T-helper 1 cell (primary cell): ENCODE data around the gene ADH1C.
"Not testable (repeated sequence)": the region's sequence is repeated elsewhere in the genome, so short reads cannot be mapped to it uniquely, and the experiment has no call there.

Experiments
- DNase-seq, 5 donors: peaks; one replicate each; pipeline ENCODE4 v3.0.0-alpha.2; 2012 to 2020

The ADH1C gene

GRCh38 chr4:99357948-99358347 is 5.4 kb upstream of the ADH1C start:
- no peak for DNase-seq

DNA sequence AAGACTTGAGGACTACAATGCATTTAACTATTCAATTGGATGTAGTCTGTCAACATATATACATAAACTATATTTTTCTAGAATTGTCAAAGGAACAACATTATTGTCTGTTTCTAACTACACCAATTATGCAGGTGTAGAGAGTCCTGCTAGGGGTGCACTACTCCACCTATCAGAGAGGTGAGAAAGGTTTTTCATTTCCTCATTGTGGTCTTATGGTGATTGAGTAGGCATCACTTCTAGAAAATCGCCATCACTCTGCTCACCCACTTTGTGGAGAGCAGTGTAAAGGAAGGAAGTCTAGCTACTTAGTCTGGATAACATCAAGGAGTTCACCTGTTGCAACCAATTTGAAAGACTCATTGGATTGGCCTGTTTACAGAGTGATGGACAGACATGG is 4.4 kb upstream of the ADH1C start:
- DNase-seq = no peak

DNA sequence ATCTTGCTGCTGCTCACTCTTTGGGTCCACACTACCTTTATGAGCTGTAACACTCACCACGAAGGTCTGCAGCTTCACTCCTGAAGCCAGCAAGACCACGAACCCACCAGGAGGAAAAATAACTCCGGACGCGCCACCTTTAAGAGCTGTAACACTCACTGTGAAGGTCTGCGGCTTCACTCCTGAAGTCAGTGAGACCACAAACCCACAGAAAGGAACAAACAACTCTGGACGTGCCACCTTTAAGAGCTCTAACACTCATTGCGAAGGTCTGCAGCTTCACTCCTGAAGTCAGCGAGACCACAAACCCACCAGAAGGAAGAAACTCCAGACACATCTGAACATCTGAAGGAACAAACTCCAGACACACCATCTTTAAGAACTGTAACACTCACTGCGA is 3.6 kb upstream of the ADH1C start:
- not testable (repeated sequence) for DNase-seq

DNA sequence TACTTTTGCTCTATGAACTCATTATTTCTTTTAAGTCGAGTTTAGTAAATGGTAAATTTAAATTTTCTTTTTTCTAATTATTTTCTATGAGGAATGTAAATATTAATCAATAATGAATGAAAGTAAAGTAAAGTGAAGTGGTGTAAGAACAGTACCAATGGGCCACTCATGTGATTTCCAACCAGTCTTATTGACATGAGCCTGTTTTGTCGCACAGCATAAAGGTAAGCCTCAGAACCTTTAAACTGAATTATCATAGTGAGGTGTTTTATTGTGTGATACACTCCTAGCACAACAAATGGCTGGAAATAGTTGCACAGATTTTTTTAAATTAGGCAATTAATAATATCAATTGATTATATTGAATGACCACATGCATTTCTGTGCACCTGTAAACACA is 1.1 kb downstream of the ADH1C start:
- DNase-seq = no peak

GRCh38 chr4:99349338-99349737 is 3.2 kb downstream of the ADH1C start:
- no peak for DNase-seq

DNA sequence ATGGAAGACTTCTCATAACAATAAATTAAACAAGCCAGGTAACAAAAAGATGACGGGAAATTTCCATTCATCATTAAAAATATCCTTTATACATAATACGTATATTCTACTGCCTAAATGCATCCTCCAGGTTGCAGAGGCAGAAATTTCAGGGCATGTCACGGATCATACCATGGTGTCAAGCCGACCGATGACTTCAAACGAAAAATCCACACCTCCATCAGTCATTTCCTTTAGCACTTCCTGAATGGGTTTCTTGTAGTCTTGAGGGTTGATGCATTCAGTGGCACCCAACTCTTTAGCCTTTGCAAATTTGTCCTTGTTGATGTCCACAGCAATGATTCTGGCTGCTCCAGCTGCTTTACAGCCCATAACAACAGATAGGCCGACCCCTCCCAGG is 9.9 kb downstream of the ADH1C start:
- not testable (repeated sequence) for DNase-seq

- no peak for DNase-seq
These were observed 11.1 kb downstream of the ADH1C start for GRCh38 chr4:99341426-99341825.

GRCh38 chr4:99339172-99339571 is 13.4 kb downstream of the ADH1C start:
- no peak for DNase-seq

GRCh38 chr4:99336553-99336952 is 16.0 kb downstream of the ADH1C start:
- no peak for DNase-seq

DNA sequence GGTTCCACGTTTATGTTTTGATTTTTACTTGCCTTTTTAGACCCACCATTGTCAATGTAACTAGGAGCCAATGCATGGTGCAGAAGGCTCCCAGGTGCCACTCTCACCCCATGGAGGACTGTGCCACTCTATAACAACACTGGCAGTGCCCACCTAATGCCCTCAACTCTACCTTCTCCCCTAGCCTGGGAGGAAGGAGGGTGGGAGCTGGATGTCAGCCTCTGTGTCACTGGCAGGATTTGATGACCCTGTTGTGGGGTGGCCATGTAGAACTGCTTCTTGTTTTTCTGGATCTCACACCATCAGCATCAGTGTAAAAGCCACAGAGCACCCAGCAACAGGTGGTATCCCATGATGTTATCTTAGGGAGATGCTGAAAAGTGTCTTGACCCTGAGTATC is 17.7 kb downstream of the ADH1C start:
- no peak for DNase-seq

DNA sequence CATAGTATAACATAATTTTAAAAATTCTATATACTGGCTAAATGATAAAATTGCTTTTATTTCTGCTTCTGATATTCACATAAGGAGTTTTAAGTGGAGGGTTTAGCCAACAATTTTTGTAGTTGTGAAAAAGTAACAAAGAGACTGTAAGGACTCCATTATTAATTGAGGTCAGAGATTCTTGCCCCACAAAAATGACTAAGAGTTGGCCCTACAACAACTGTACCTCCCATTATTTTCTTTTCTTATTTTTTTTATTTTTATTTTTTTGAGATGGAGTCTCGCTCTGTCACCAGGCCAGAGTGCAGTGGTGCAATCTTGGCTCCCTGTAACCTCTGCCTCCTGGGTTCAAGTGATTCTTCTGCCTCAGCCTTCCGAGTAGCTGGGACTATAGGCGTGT is 21.9 kb downstream of the ADH1C start:
- DNase-seq = no peak

GRCh38 chr4:99329876-99330275 is 22.7 kb downstream of the ADH1C start:
- no peak for DNase-seq

GRCh38 chr4:99324979-99325378 is 27.6 kb downstream of the ADH1C start:
- no peak for DNase-seq

DNA sequence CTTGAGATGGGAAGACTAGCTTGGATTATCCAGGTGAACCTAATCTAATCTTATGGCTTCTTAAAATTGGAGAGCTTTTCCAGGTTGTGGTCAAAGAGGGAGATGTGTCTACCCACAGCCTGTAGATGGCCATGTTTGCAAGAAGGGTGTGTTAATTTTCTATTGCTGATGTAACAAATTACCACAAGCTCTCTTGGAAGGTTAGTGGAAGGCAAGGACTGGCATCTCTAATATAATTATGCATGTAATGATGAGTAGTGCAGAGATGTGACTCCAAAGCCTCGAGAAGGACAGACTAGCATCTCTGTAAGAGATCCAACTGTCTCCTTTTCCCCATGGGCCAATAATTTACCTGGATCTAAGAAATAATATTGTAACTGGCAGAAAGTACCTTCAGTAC is 28.2 kb downstream of the ADH1C start:
- DNase-seq = no peak

GRCh38 chr4:99323756-99324155 is 28.8 kb downstream of the ADH1C start:
- DNase-seq = no peak

- DNase-seq = no peak
These were observed 31.0 kb downstream of the ADH1C start, which contains the start of gene ADH1B for GRCh38 chr4:99321241-99322191. TSS of gene ADH1B (minus strand) at chr4:99321401. CDS start at chr4:99321331, 70 bp downstream.

- not testable (repeated sequence) for DNase-seq
These were observed 34.7 kb downstream of the ADH1C start for GRCh38 chr4:99317811-99318210.

GRCh38 chr4:99317354-99317753 is 35.2 kb downstream of the ADH1C start:
- no peak for DNase-seq

DNA sequence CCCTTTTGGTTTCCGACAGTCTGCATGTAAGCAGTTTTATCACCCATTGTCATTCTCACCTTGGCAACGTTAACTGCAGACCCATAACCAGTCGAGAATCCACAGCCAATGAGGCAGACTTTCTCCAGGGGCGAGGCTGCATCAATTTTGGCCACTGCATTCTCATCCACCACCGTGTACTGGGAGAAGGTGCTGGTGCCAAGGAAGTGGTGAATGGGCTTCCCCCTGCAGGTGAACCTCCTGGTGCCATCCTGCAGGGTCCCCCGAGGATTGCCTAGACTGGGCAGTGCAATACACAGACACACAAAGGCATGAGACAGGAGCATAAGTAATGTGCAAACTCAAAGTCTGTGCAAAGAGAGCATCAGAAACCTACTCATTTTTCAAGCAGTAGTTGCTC is 36.7 kb downstream of the ADH1C start:
- DNase-seq = no peak

DNA sequence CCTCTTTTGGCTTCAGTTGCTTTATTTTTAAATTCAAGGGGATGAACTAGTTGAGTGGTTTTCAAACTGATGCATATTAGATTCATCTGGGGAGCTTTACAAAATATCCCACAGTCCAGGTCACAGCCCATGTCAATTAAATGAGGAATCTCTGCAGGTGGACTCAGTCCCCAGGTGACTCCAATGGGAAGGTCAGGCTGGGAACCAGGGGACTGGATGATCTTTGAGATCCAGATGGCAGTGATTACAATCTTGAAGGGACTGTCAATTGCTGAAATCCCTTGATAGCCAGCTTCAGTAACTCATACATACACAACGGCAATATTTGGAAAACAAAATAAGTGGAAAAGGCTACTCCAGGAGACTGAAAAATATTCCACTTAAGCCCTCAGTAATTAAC is 38.3 kb downstream of the ADH1C start:
- no peak for DNase-seq

DNA sequence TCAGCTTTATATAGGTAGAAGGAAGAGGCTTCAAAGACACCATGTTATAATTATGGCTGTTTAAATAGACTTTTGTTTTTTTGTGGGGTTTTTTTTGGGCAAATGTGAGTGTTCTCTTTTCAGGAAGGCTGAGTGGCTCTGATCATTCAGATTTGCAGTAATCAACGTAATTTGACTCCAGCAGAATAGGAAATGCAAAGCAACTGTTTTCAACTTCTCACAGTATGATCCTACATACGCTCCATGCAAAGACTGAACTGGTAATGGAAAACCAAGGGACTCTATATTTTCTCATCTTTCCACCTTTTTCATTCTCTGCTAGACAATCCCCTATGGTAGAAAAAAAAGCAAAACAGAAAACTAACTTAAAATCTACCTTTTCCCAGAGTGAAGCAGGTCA is 42.2 kb downstream of the ADH1C start:
- no peak for DNase-seq

DNA sequence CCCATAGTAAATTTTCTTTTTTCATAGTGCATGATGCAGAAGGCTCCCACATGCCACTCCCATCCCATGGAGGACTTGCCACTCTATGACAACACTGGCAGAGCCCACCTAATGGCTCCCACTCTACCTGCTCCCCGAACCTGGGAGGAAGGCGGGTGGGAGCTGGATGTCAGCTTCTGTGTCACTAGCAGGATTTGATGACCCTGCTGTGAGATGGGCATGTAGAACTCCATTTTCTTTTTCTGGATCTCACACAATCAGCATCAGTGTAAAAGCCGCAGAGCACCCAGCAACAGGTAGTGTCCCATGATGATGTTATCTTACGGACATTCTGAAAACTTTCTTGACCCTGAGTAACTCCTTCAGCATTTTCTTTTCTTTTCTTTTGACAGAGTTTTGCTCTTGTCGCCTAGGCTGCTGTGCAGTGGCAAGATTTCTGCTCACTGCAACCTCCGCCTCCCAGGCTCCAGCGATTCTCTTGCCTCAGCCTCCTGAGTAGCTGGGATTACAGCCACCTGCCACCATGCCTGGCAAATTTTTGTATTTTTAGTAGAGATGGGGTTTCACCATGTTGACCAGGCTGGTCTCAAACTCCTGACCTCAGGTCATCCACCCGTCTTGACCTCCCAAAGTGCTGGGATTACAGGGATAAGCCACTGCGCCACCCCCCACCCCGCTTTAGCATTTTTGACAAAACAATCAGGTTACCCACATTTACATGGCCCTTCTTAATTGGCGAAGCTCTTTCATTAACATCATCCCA is 46.7 kb downstream of the ADH1C start:
- no peak for DNase-seq

GRCh38 chr4:99301376-99302164 is 51.0 kb downstream of the ADH1C start:
- no peak for DNase-seq
